ENCODE data around the gene HNRNPA2B1.
A peak's percentile ranks its signal among the peaks of the same experiment; 100 is the strongest.

Gene HNRNPA2B1

DNA sequence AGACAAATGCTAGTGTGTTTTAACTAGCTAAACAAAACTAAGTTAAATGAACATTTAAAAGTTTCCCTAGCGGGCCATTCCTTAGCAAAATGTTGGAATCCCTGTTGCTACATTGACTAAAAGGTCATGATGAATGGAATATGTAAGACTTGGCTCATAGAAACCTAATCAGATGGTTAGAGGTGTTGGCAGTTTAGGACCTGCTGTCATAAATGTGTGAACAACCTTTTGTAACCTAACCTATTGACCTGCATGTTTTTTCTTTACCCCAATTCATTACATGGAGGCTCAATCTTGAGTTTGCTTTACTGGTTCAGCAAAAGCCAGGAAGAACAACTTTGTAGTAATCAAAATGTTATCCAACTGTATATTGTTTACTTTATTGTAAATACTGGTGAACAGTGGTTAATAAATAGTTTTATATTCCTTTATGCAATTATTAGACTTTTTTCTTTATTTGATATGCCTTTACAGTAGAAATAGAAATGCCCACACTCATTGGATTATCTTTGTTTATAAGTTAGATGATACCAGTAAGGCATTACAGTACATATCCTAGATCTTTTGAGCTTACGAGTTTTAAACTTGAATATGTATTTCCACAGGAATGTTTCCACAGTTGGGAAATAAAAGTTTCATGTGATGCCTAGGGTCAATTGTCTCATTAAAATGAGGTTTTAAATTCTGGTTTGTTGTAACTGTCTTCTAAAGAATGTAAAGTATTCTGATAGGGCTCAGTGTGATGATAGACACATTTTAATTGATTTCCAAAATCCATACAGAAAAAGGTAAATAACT lies 12.6 kb upstream of the HNRNPA2B1 start:
- Histone ChIP-seq H3K4me1 (ENCODE audit: control insufficient read depth, insufficient read depth, low read length) (no peaks in the 10 kb centered on the region), H3K36me3 (ENCODE audit: control insufficient read depth, insufficient read depth, low read length) (peaks cover 51% of the 10 kb centered on the region), H3K27ac (ENCODE audit: low read depth, low read length) (no peak overlapping the region), H3K9me3 (ENCODE audit: control insufficient read depth, insufficient read depth, low read depth, low read length) (no peaks in the 10 kb centered on the region), H3K9ac (ENCODE audit: low read length) (no peak overlapping the region), H3K4me3 (ENCODE audit: low read depth, low read length) (no peak overlapping the region), H3K27me3 (ENCODE audit: control insufficient read depth, insufficient read depth, low read length) (no peaks in the 10 kb centered on the region)

- Histone ChIP-seq H3K27me3 (ENCODE audit: control insufficient read depth, insufficient read depth, low read length) (no peaks in the 10 kb centered on the region), H3K27ac (ENCODE audit: low read depth, low read length) (no peak overlapping the region), H3K9me3 (ENCODE audit: control insufficient read depth, insufficient read depth, low read depth, low read length) (no peaks in the 10 kb centered on the region), H3K4me1 (ENCODE audit: control insufficient read depth, insufficient read depth, low read length) (peaks cover 16% of the 10 kb centered on the region), H3K9ac (ENCODE audit: low read length) (no peak overlapping the region), H3K4me3 (ENCODE audit: low read depth, low read length) (no peak overlapping the region), H3K36me3 (ENCODE audit: control insufficient read depth, insufficient read depth, low read length) (peaks cover 92% of the 10 kb centered on the region)
Observed at GRCh38 chr7:26208040-26208439, 7.5 kb upstream of the HNRNPA2B1 start.

- Histone ChIP-seq H3K4me3 (ENCODE audit: low read depth, low read length) (peak overlapping the region; percentile 97), H3K9me3 (ENCODE audit: control insufficient read depth, insufficient read depth, low read depth, low read length) (no peaks in the 10 kb centered on the region), H3K27me3 (ENCODE audit: control insufficient read depth, insufficient read depth, low read length) (no peaks in the 10 kb centered on the region), H3K4me1 (ENCODE audit: control insufficient read depth, insufficient read depth, low read length) (peaks cover 16% of the 10 kb centered on the region), H3K27ac (ENCODE audit: low read depth, low read length) (peak overlapping the region; percentile 99), H3K36me3 (ENCODE audit: control insufficient read depth, insufficient read depth, low read length) (peaks cover 69% of the 10 kb centered on the region), H3K9ac (ENCODE audit: low read length) (peak overlapping the region; percentile 100)
Observed at GRCh38 chr7:26203016-26203415, 2.5 kb upstream of the HNRNPA2B1 start.

DNA sequence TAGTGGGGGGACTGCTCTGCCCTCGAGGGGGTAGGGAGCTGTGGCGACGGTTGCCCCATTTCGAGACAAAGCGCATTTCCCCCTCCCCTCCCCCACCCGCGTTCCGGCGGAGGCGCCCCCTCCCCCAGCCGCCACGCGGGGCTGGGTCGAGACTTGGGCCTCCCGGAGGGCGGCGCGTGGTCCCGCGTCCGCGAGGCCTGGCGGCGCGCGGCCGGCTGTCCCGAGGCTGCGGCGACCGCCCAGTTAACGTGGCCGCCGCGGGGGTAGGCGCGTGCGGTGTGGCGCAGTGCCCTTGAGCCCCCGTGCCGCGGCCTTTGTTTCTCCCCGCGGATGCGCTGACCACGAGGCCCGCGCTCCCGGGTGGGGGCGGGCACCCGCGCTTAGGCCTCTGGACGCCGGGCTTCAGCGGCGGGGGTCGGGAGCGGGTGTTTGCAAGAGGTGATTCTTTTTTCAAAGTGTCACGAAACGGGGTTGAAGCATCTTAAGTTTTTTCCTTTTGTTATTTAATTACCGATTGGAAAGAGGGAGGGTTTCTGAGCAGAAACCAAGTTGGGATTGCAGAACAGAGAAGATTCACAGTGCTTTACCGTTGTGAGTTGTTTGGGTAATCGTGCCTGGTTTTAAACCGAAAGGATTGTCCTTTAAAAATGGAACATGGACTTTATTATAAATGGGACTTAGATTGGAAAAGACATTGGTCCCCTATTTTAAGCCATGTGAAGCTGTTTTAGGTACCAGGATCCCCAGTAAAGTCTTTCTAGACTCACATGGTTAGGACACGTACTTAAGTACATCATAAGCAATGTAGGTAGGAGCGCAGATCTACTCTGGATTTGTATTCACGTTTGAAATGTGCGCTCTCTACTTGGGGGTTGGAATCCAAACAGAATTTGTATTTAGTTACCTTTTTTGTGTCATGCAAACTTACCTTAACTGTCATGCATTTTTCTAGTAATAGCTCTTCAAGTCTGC lies 1.8 kb upstream of the HNRNPA2B1 start:
- Histone ChIP-seq H3K36me3 (ENCODE audit: control insufficient read depth, insufficient read depth, low read length) (peaks cover 69% of the 10 kb centered on the region), H3K9me3 (ENCODE audit: control insufficient read depth, insufficient read depth, low read depth, low read length) (no peaks in the 10 kb centered on the region), H3K4me3 (ENCODE audit: low read depth, low read length) (peak overlapping the region; percentile 97), H3K4me1 (ENCODE audit: control insufficient read depth, insufficient read depth, low read length) (peaks cover 16% of the 10 kb centered on the region), H3K9ac (ENCODE audit: low read length) (peak overlapping the region; percentile 100), H3K27me3 (ENCODE audit: control insufficient read depth, insufficient read depth, low read length) (no peaks in the 10 kb centered on the region), H3K27ac (ENCODE audit: low read depth, low read length) (peak overlapping the region; percentile 99)

DNA sequence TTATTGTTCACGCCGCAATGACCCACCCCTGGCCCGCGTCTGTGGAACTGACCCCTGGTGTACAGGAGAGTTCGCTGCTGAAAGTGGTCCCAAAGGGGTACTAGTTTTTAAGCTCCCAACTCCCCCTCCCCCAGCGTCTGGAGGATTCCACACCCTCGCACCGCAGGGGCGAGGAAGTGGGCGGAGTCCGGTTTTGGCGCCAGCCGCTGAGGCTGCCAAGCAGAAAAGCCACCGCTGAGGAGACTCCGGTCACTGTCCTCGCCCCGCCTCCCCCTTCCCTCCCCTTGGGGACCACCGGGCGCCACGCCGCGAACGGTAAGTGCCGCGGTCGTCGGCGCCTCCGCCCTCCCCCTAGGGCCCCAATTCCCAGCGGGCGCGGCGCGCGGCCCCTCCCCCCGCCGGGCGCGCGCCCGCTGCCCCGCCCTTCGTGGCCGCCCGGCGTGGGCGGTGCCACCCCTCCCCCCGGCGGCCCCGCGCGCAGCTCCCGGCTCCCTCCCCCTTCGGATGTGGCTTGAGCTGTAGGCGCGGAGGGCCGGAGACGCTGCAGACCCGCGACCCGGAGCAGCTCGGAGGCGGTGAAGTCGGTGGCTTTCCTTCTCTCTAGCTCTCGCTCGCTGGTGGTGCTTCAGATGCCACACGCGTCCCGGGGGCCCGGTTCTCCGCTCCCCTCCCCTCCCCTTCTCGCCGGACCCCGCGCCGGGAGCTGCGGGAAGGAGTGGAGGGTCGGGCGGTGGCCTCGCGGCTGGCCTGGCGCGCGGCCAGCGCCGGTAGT lies 887 bp upstream of the HNRNPA2B1 start, which contains the start of gene CBX3:
TSS of gene CBX3 (plus strand) at position 499 of the 772 bp plus-strand sequence. CDS start 1,254 bp downstream, outside the sequence.
- H3K36me3 ChIP-seq (ENCODE audit: control insufficient read depth, insufficient read depth, low read length) = peaks cover 69% of the 10 kb centered on the region
- peak within 1 kb of the TSS; percentile 100 for H3K9ac ChIP-seq (ENCODE audit: low read length)
- H3K9me3 ChIP-seq (ENCODE audit: control insufficient read depth, insufficient read depth, low read depth, low read length) = no peaks in the 10 kb centered on the region
- H3K27me3 ChIP-seq (ENCODE audit: control insufficient read depth, insufficient read depth, low read length) = no peaks in the 10 kb centered on the region
- H3K4me1 ChIP-seq (ENCODE audit: control insufficient read depth, insufficient read depth, low read length) = peaks cover 21% of the 10 kb centered on the region
- H3K4me3 ChIP-seq (ENCODE audit: low read depth, low read length) = peak within 1 kb of the TSS; percentile 97
- H3K27ac ChIP-seq (ENCODE audit: low read depth, low read length) = peak within 1 kb of the TSS; percentile 99

- no peaks in the 10 kb centered on the region for H3K9me3 ChIP-seq (ENCODE audit: control insufficient read depth, insufficient read depth, low read depth, low read length)
- H3K27ac ChIP-seq (ENCODE audit: low read depth, low read length) = peak overlapping the region; percentile 98
- H3K4me1 ChIP-seq (ENCODE audit: control insufficient read depth, insufficient read depth, low read length) = peaks cover 23% of the 10 kb centered on the region
- H3K36me3 ChIP-seq (ENCODE audit: control insufficient read depth, insufficient read depth, low read length) = peaks cover 69% of the 10 kb centered on the region
- no peaks in the 10 kb centered on the region for H3K27me3 ChIP-seq (ENCODE audit: control insufficient read depth, insufficient read depth, low read length)
- peak overlapping the region; percentile 100 for H3K9ac ChIP-seq (ENCODE audit: low read length)
- peak overlapping the region; percentile 97 for H3K4me3 ChIP-seq (ENCODE audit: low read depth, low read length)
Observed at GRCh38 chr7:26200038-26200443, 505 bp downstream of the HNRNPA2B1 start.

DNA sequence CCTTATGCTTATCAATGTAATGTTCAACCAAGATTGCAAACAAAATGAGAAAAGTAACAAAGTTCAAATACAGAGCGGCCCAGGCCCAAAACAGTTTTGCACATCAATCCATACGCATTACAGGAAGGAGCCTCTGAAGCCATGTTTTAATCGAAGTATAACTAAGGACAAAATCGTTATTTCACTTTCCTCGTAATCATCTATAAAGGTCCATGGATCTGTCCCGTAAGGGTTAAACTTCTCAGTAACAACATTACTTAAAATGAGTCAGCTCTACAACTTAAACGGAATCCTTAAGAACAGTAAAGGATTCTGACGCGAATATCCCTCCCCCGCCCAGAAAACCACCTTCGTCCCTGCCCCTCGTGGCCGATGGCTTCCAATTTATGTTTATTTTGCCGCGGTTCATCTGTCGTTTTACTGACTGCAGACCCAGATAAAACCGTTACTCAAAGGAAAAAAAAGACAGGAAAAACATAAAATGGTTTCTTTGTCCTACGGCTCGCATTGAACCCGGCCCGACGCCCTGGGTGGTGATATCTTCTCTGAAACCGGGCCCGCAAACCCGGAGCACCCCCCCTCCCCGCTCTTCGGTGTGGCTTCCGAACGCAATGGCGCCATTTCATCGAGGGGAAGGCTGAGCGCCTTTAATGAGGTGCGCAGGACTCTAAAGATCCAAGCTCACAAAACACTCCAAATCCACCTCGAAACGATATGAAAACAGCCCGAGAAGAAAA lies 1.1 kb downstream of the HNRNPA2B1 start:
- Histone ChIP-seq H3K4me3 (ENCODE audit: low read depth, low read length) (peak overlapping the region; percentile 97), H3K9me3 (ENCODE audit: control insufficient read depth, insufficient read depth, low read depth, low read length) (no peaks in the 10 kb centered on the region), H3K9ac (ENCODE audit: low read length) (peak overlapping the region; percentile 100), H3K27ac (ENCODE audit: low read depth, low read length) (peak overlapping the region; percentile 98), H3K27me3 (ENCODE audit: control insufficient read depth, insufficient read depth, low read length) (no peaks in the 10 kb centered on the region), H3K36me3 (ENCODE audit: control insufficient read depth, insufficient read depth, low read length) (peaks cover 74% of the 10 kb centered on the region), H3K4me1 (ENCODE audit: control insufficient read depth, insufficient read depth, low read length) (peaks cover 21% of the 10 kb centered on the region)

DNA sequence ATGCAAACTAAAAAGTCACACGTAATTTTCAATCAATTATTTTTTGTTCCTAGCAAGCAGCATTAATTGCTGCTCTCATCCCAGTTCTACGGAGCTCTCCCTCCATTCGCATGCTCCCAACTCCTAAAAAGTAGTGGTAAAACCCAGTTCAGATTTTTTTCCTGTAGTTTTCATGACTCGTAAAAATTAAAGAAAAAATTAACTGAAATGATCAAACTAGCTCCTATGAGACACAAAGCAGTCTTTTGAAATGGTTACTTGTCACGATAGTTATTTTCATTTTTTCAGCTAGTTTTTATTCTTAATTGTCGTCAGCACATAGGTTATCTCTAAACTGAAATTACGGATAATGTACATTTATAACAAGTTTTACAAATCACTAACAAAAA lies 1.8 kb downstream of the HNRNPA2B1 start:
- peaks cover 15% of the 10 kb centered on the region; the same call in 1 of the 2 replicates for H3K4me1 ChIP-seq (ENCODE audit: control insufficient read depth, insufficient read depth, low read length)
- H3K27me3 ChIP-seq (ENCODE audit: control insufficient read depth, insufficient read depth, low read length) = no peaks in the 10 kb centered on the region
- no peaks in the 10 kb centered on the region for H3K9me3 ChIP-seq (ENCODE audit: control insufficient read depth, insufficient read depth, low read depth, low read length)
- peaks cover 74% of the 10 kb centered on the region for H3K36me3 ChIP-seq (ENCODE audit: control insufficient read depth, insufficient read depth, low read length)
- peak overlapping the region; percentile 98 for H3K27ac ChIP-seq (ENCODE audit: low read depth, low read length)
- peak overlapping the region; percentile 97 for H3K4me3 ChIP-seq (ENCODE audit: low read depth, low read length)
- peak overlapping the region; percentile 100 for H3K9ac ChIP-seq (ENCODE audit: low read length)

GRCh38 chr7:26198133-26198780 lies 2.3 kb downstream of the HNRNPA2B1 start:
- Histone ChIP-seq H3K27ac (ENCODE audit: low read depth, low read length) (peak overlapping the region; percentile 98; the same call in 1 of the 2 replicates), H3K36me3 (ENCODE audit: control insufficient read depth, insufficient read depth, low read length) (peaks cover 74% of the 10 kb centered on the region), H3K4me3 (ENCODE audit: low read depth, low read length) (peak overlapping the region; percentile 97), H3K27me3 (ENCODE audit: control insufficient read depth, insufficient read depth, low read length) (no peaks in the 10 kb centered on the region), H3K9ac (ENCODE audit: low read length) (peak overlapping the region; percentile 100), H3K9me3 (ENCODE audit: control insufficient read depth, insufficient read depth, low read depth, low read length) (no peaks in the 10 kb centered on the region), H3K4me1 (ENCODE audit: control insufficient read depth, insufficient read depth, low read length) (peaks cover 15% of the 10 kb centered on the region; the same call in 1 of the 2 replicates)
